PFSK-1 (cell line): ENCODE results near the gene TBCD.

Source experiments
- FOXP2 ChIP-seq: optimal IDR thresholded peaks from 2 replicates; pipeline ENCODE3; 2011; ENCODE audit warnings: borderline replicate concordance, control low read depth, inconsistent platforms; ENCODE audit not compliant: insufficient read depth; ENCODE audit errors: extremely low read length, extremely low read depth
- POLR2AphosphoS5 ChIP-seq: IDR thresholded peaks from 2 replicates; pipeline ENCODE4 v1.6.1; 2012; ENCODE audit warnings: low read depth, mild to moderate bottlenecking, control low read depth, low read length, moderate library complexity
- REST ChIP-seq, 2 experiments: IDR thresholded peaks; 2 replicates each; pipeline versions ENCODE4 v1.6.1 to v1.8.0; 2011 to 2012; ENCODE audit warnings: low read depth in 2 of 2, low read length in 2 of 2, control low read depth in 1 of 2, inconsistent platforms in 1 of 2, mild to moderate bottlenecking in 1 of 2, moderate library complexity in 1 of 2; ENCODE audit not compliant: insufficient read depth in 1 of 2
- SIN3A ChIP-seq: IDR thresholded peaks from 2 replicates; pipeline ENCODE4 v1.6.1; 2012; ENCODE audit warnings: mild to moderate bottlenecking, low read length, moderate library complexity, borderline replicate concordance; ENCODE audit not compliant: insufficient read depth
- TAF1 ChIP-seq: IDR thresholded peaks from 2 replicates; pipeline ENCODE4 v1.6.1; 2012; ENCODE audit warnings: low read length, control low read depth, borderline replicate concordance; ENCODE audit not compliant: insufficient read depth

TBCD gene

GRCh38 chr17:82897514-82898249 lies 145.8 kb downstream of the TBCD start:
- TF ChIP-seq REST (IDR thresholded peaks at IDR 0.05; ENCODE audit: insufficient read depth in 1 of 2, low read depth in 2 of 2, low read length in 2 of 2) (no peak), TAF1 (no peak), POLR2AphosphoS5 (no peak), FOXP2 (no peak), SIN3A (no peak)

GRCh38 chr17:82898976-82899514 lies 147.2 kb downstream of the TBCD start:
- TF ChIP-seq SIN3A (no peak), FOXP2 (no peak), POLR2AphosphoS5 (no peak), REST (IDR thresholded peaks at IDR 0.05; ENCODE audit: insufficient read depth in 1 of 2, low read depth in 2 of 2, low read length in 2 of 2) (no peak), TAF1 (no peak)

GRCh38 chr17:82899941-82900340 lies 148.1 kb downstream of the TBCD start:
- TF ChIP-seq POLR2AphosphoS5 (no peak), FOXP2 (no peak), REST (IDR thresholded peaks at IDR 0.05; ENCODE audit: insufficient read depth in 1 of 2, low read depth in 2 of 2, low read length in 2 of 2) (no peak), TAF1 (no peak), SIN3A (no peak)

GRCh38 chr17:82900741-82901140 lies 148.9 kb downstream of the TBCD start:
- TF ChIP-seq SIN3A, result no peak
- no peak for TF ChIP-seq POLR2AphosphoS5
- TF ChIP-seq TAF1, result no peak
- no peak for TF ChIP-seq FOXP2
- no peak for TF ChIP-seq REST (IDR thresholded peaks at IDR 0.05; ENCODE audit: insufficient read depth in 1 of 2, low read depth in 2 of 2, low read length in 2 of 2)
